Posterior vena cava (tissue), 2 donors: ENCODE results near the gene PEX16. TPM values are rescaled to one million over a fixed set of nuclear protein-coding genes. Genes with fewer than 3 reads are reported as not detected.
A peak's percentile ranks its signal among the peaks of the same experiment; 100 is the strongest.

Experiments used
- DNase-seq: peaks from one replicate; pipeline ENCODE4 v3.0.0-alpha.2; 2020; ENCODE audit warnings: low spot score
- intact Hi-C, 2 donors: fragments of 100-400 bp; cut with DNase I; formaldehyde crosslinking; loops; one replicate each; pipeline versions ENCODE4 v1.14.1 to v1.14.2; 2022 to 2023
- total RNA-seq, 2 donors: library from RNA; stranded (reverse); fragmentation: NEBNext Ultra II Directional; extraction: Animal tissue kit (Norgen Biotek cat#: 25700); gene quantifications; one replicate each; pipeline ENCODE4 v1.2.1, GENCODE V29; 2021
- donor health status: DM: yes; HTN: yes; CAD: no.
- donor health status: DM: yes; HTN: yes; CAD: no.

Gene PEX16
- total RNA-seq, 2 donors from 2014 or later: 13.3 to 18.8 TPM

GRCh38 chr11:45933131-45933831 lies 15.6 kb upstream of the PEX16 start:
- DNase-seq: peak; percentile 71
- intact Hi-C loops: loop anchor here in 1 of 2 donors (10.0 kb wide), 1 partner anchor 58 kb away; no protein-coding TSS in a partner anchor

- DNase-seq: no peak
- intact Hi-C loops: loop anchor here in 1 of 2 donors (10.0 kb wide), 1 partner anchor 57 kb away; no protein-coding TSS in a partner anchor
Measured at GRCh38 chr11:45932217-45932616, 14.5 kb upstream of the PEX16 start.

GRCh38 chr11:45931739-45932138 lies 14.1 kb upstream of the PEX16 start:
- intact Hi-C loops: loop anchor here in 1 of 2 donors (10.0 kb wide), 1 partner anchor 57 kb away; no protein-coding TSS in a partner anchor
- peak; percentile 59 for DNase-seq

- peak; percentile 37 for DNase-seq
- intact Hi-C loops: loop anchor here in 1 of 2 donors (10.0 kb wide), 1 partner anchor 56 kb away; no protein-coding TSS in a partner anchor
Measured at GRCh38 chr11:45930951-45931570, 13.4 kb upstream of the PEX16 start.

- DNase-seq: peak; percentile 79
- intact Hi-C loops: loop anchor here in 1 of 2 donors (10.0 kb wide), 1 partner anchor 55 kb away; no protein-coding TSS in a partner anchor
Measured at GRCh38 chr11:45930031-45930794, 12.5 kb upstream of the PEX16 start.

- intact Hi-C loops: loop anchor here (2.0 to 10.0 kb wide), 2 partner anchors 25 to 55 kb away; no protein-coding TSS in a partner anchor
- peak; percentile 66 for DNase-seq
Measured at GRCh38 chr11:45929486-45930030, 11.9 kb upstream of the PEX16 start.

GRCh38 chr11:45928535-45929215 lies 11.0 kb upstream of the PEX16 start:
- intact Hi-C loops: loop anchor here in 1 of 2 donors (2.0 kb wide), 1 partner anchor 26 kb away; no protein-coding TSS in a partner anchor
- DNase-seq: peak; percentile 51

GRCh38 chr11:45927684-45928413 lies 10.2 kb upstream of the PEX16 start:
- peak; percentile 75 for DNase-seq

GRCh38 chr11:45927332-45927683 lies 9.6 kb upstream of the PEX16 start:
- peak; percentile 73 for DNase-seq
- intact Hi-C loops: no loop called here

More at GRCh38 chr11:45927684-45928413, 10.2 kb upstream of the PEX16 start:
- intact Hi-C loops: loop anchor here in 1 of 2 donors (2.0 kb wide), 1 partner anchor 27 kb away; no protein-coding TSS in a partner anchor

GRCh38 chr11:45926536-45927331 lies 9.1 kb upstream of the PEX16 start:
- DNase-seq: peak; percentile 68
- intact Hi-C loops: no loop called here

- intact Hi-C loops: no loop called here
- DNase-seq: peak; percentile 73
Measured at GRCh38 chr11:45926001-45926401, 8.3 kb upstream of the PEX16 start.

GRCh38 chr11:45925550-45925949 lies 7.9 kb upstream of the PEX16 start:
- DNase-seq: peak; percentile 5
- intact Hi-C loops: no loop called here

GRCh38 chr11:45924927-45925326 lies 7.2 kb upstream of the PEX16 start:
- intact Hi-C loops: no loop called here
- no peak for DNase-seq

- intact Hi-C loops: no loop called here
- peak; percentile 79 for DNase-seq
Measured at GRCh38 chr11:45924036-45924915, 6.6 kb upstream of the PEX16 start.

GRCh38 chr11:45922425-45923082 lies 4.9 kb upstream of the PEX16 start, which contains the start of gene LARGE2:
Gene LARGE2 (plus strand): TSS chr11:45922656. CDS start chr11:45922883, 227 bp downstream.
- intact Hi-C loops: no loop called here

More at GRCh38 chr11:45922425-45923082, 4.9 kb upstream of the PEX16 start, which contains the start of gene LARGE2:
- DNase-seq: peak; percentile 64
